Right hindlimb (tissue), 1 donor: ENCODE data around the gene ISL2.

Source experiments
- DNase-seq: peaks from one replicate; pipeline ENCODE4 v3.0.0-alpha.2; 2018

ISL2 gene

DNA sequence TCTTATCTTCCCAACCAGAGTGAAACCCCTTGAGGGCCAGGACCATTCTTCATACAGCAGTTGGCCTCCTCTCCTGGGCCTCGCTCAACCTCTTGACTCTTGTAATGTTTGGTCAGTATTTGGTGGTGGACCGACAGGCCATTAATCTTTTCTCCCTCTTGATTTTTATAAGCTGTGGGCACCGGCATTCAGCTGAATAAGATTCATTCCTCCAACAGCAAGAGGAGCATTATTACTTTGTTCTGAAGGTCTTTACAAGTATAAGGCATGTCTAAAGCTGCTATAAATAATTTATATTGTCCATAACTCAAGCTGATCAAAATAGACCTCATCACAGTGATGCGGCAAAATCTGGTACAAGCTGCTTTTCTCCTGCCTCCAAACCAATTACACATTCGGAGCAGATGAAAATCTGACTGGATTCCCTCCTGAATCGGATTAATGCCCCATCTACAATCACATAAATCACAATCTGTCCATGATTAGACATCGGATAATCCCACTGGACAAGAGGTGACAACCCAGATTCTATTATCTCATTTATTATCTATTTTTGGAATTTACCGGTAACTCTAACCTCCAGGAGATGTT lies 8.4 kb upstream of the ISL2 start:
- DNase-seq: no peak

- no peak for DNase-seq
Measured at GRCh38 chr15:76328958-76329357, 7.6 kb upstream of the ISL2 start.

DNA sequence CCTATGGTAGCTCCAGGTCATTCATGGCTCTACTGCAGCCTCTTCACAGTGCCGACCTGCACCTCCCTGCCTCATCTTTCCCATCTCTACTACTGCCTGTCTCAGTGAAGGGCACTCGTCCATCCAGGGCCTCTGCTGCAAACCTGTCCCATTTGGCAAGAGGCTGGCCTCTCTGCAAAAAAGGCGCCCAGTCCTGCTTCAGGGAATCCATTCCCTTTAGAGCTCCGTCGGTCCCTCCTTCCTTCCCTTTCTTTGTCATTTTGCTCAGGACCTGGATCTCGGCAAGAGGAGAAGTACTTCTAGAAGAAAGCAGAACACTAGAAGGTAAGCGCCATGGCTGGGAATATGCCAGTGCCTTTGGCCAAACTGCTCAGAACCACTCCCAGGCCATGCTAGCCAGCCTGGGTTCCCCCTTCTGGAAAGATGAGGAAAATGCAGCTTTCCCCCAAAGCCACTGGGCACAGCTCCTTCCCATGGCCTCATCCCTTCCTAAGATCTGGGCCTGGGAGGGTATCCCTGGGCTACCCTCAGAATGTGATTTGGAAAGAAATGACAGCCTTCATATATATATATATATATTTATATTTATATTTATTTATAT lies 6.4 kb upstream of the ISL2 start:
- DNase-seq: no peak

DNA sequence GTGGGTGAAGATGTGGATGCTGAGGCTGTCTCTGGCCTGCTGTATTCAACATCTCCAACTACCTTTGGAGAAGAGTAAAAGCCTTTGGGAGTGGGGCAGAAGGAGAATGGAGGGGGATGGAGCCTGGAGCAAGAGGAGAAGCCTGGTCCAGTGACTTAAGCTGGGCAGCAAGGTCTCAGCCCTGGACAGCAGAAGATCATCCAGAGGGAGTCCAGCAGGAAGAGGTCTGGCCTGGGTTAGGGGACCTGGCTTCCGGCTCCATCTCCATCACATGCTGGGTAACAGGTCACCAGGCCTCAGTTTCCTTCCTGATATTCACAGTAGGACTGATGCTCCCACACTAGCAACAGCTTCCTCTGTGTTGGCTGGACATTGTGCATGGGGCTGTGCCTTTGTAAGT lies 3.8 kb upstream of the ISL2 start:
- no peak for DNase-seq

DNA sequence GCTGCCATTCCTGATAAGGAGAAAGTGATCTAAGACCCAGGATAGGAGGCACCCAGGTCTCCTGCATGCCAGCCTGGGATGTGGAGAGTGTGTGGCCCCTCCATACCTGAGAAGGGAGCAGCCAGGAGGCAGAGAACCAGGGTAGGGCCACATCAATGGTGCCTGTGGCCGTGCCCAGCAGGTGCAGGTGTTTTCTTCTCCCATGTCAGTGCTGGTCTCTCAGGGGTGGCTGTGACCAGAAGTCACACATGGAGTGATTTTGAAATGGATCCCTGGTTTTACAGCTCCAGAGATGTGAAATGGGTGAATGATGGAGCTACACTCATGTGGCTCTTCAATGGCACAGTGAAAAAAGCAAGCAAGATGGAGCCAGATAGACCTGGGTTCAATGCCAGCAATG lies 3.3 kb upstream of the ISL2 start:
- no peak for DNase-seq

DNA sequence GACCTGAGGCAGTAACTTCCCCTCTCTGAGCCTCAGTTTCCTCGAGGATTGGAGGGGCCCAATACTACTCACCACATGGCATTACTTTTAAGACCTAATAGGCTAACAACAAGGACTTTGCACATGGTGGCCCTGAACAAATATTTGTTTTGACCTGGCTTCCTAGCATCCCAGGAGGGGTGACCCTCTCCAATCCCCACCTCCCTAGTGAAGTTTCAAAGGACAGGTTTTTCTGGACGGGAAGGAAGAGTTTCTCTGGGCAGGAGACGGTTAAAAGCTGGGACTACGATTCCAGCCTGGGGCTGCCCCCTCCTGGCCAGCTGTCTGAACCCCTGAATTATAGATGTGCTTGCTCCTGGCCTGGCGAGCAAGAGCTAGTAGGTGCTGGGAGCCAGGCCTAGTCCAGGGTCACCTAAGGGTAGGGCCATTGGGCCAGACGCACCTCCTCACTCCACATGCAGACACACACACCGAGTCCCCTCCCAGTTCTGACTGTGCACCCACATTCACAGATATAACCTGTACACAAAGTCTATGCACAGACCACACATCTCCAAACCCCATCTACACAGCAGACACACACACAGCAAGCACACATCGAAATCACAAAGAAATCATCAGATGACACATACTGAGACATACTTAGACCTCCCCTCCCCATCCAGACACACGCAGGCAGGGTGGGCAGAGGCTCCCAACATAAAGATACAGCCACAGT lies 2.7 kb upstream of the ISL2 start:
- no peak for DNase-seq

DNA sequence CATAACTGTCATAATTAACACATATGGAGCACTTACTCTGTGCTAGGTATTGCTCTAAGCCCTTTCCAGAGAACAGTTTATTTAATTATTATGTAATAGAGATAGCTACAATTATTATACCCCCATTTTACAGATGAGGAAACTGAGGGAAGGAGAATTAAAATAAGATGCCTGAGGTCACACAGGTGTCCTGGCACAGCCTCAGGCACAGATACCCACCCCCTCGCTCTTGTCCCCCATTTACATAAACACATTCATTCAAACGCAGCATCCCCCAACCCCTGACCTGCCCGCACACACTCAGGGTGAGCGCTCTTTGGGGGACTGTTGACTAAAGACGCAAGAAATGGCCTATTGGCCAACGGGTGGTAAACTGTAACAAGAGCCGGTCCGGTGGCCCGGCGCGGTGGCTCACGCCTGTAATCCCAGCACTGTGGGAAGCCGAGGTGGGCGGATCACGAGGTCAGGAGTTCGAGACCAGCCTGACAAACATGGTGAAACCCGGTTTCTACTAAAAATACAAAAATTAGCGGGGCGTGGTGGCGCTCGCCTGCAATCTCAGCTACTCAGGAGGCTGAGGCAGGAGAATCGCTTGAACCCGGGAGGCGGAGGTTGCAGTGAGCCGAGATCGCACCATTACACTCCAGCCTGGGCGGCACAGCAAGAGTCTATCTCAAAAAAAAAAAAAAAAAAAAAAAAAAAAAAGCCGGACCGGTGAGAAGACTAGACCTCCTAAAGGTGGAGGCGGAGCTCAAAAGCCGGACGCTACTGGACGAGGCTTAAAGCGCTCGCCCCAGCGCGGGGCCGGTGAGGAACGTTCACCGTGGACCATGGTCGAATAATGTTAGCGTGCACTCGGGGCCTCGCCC lies 1.9 kb upstream of the ISL2 start:
- no peak for DNase-seq

DNA sequence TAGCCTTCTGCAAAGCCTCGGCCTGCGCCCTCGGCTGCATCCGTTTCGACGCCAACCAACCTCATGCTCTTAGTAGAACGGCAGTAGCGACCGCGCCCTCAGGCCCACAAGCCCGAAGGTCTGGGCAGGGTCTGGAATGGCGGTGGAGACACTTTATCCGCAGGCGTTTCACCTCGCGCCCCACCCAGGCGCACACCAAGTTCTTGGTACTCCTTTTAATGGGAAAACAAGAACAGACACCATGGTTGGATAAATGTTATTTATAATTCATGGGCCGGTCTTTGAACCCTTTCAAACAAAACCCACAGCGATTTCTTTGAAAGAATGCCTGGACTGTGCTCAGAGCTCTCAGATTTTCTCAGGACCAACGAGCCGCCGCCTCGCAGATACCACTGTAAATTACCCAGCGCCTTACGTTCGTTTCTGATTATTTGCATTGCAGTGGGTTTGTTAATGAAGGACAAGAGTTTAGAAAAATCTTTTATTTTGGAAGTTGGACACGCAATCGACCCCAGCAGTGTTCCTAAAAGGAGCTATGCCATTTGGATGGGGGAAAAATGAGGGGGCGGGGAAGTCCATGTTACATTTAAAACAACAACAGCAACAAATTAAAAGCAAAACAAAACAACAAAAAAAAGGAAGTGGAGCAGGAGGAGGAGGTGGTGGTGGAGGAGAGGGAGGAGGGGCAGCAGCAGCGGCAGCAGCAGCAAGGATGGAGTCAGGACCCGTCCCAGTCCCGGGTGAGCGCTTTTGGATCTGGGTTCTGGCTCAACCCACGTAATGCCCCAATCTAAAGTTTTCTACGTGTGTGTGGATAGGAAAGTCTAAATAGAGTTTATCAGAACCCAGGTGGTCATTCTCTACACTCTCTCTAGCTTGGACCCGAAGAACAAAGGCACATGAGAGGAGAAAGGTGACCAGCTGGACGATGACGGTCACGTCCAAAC lies 993 bp upstream of the ISL2 start:
- peak; percentile 41 for DNase-seq

- DNase-seq: peak; percentile 24
Measured at GRCh38 chr15:76337059-76337695, 604 bp downstream of the ISL2 start.

- peak; percentile 33 for DNase-seq
Measured at GRCh38 chr15:76337696-76338485, 1.3 kb downstream of the ISL2 start.

DNA sequence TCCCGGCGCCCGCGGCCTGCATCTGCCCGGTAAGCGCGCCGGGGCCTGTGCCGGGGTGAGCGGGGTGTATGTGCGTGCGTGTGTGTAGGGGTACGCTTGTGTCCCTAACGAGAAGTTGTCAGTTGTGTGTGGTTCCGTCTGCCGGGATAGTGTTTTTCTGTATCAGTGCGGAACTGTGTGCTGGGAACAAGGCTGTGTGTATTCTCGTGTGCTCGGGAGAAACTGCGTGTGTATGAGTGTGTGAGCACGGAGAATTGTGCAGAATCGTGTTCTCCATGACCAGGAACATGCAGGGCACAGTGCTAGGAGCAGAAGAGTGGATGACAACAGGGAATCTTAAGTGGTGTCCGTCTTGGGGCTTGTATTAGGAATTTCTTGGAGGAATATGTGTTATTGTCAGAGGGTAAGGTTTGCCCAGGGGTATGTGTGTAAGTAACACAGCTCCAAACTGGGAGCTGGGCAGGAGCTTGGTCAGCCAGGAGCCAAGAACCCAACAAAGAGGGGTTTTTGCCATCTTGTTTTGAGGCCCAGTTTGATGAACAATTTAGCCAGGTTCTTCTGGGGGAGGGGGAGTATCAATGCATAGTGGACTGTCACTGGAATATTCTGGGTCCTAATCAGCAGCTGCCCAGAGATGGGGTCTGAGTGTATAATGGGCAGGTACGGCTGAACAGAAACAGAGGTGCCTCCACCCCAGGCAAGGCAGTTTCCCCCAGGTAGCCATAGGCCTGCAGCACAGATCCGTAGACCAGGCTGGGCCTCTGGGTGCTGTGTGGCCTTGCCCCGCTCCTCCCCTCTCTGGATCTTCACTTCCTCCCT lies 2.1 kb downstream of the ISL2 start:
- no peak for DNase-seq

- peak; percentile 56 for DNase-seq
Measured at GRCh38 chr15:76339305-76340197, 3.0 kb downstream of the ISL2 start.

DNA sequence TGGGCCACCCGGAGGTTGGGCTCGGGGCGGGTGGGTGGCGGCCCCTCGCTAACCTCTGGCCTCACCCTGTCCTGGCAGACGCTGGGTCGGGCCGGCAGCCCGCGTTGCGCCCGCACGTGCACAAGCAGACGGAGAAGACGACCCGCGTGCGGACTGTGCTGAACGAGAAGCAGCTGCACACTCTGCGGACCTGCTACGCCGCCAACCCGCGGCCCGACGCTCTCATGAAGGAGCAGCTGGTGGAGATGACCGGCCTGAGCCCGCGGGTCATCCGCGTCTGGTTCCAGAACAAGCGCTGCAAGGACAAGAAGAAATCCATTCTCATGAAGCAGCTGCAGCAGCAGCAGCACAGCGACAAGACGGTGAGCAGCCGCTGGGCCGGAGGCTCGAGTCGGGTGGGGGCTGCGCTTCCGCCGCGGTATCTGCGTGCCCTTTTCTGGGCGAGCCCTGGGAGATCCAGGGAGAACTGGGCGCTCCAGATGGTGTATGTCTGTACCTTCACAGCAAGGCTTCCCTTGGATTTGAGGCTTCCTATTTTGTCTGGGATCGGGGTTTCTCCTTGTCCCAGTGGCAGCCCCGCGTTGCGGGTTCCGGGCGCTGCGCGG lies 3.7 kb downstream of the ISL2 start:
- DNase-seq: peak; percentile 68

DNA sequence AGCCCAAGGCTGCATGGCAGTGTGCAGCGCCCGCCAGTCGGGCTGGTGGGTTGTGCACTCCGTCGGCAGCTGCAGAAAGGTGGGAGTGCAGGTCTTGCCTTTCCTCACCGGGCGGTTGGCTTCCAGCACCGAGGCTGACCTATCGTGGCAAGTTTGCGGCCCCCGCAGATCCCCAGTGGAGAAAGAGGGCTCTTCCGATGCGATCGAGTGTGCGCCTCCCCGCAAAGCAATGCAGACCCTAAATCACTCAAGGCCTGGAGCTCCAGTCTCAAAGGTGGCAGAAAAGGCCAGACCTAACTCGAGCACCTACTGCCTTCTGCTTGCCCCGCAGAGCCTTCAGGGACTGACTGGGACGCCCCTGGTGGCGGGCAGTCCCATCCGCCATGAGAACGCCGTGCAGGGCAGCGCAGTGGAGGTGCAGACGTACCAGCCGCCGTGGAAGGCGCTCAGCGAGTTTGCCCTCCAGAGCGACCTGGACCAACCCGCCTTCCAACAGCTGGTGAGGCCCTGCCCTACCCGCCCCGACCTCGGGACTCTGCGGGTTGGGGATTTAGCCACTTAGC lies 4.3 kb downstream of the ISL2 start:
- DNase-seq: peak; percentile 28

GRCh38 chr15:76341366-76342057 lies 4.9 kb downstream of the ISL2 start:
- DNase-seq: peak; percentile 31

DNA sequence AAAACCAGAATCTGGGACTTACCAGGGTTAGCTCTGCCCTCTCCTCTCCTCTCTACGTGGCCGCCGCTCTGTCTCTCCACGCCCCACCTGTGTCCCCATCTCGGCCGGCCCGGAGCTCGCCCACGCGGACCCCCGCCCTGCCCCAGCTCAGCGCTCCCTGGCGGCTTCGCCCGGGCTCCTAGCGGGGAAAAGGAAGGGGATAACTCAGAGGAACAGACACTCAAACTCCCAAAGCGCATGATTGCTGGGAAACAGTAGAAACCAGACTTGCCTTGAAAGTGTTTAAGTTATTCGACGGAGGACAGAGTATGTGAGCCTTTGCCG lies 5.4 kb downstream of the ISL2 start:
- no peak for DNase-seq

- DNase-seq: no peak
Measured at GRCh38 chr15:76342382-76343201, 6.0 kb downstream of the ISL2 start.
